Mucosa of descending colon (tissue), 3 donors: Measurements from ENCODE around the gene STAT5A. TPM values are rescaled to one million over a fixed set of nuclear protein-coding genes. Genes with fewer than 3 reads are reported as not detected.

Source experiments
- ATAC-seq: fragments of 200-7000 bp; cut with Tn5 transposase; one replicate; pipeline ENCODE4 v1.9.1; 2020; ENCODE audit warnings: mild to moderate bottlenecking, moderate library complexity
- DNase-seq, 3 donors: peaks; one replicate each; pipeline ENCODE4 v3.0.0-alpha.2; 2020
- H3K36me3 ChIP-seq: fragments of 200-600 bp; one replicate; pipeline ENCODE4 v1.8.0; 2021; ENCODE audit warnings: low read depth, mild to moderate bottlenecking
- H3K4me1 ChIP-seq: fragments of 200-600 bp; one replicate; pipeline ENCODE4 v1.8.0; 2021; ENCODE audit warnings: low read depth, mild to moderate bottlenecking
- H3K4me3 ChIP-seq: fragments of 200-600 bp; one replicate; pipeline ENCODE4 v1.8.0; 2021; ENCODE audit warnings: mild to moderate bottlenecking
- H3K9me3 ChIP-seq: fragments of 200-600 bp; one replicate; pipeline ENCODE4 v1.8.0; 2021; ENCODE audit warnings: mild to moderate bottlenecking
- intact Hi-C, 2 donors: fragments of 100-400 bp; cut with DNase I in 1 of 2; cut with micrococcal nuclease in 1 of 2; formaldehyde crosslinking; loops; one replicate each; pipeline versions ENCODE4 v1.11.0 to v1.11.1; 2022; cut with DNase I, micrococcal nuclease
- total RNA-seq, 3 donors: library from RNA; stranded (reverse); fragmentation: NEBNext Ultra II Directional in 2 of 3; extraction: Animal tissue kit (Norgen Biotek cat#: 25700) in 2 of 3; gene quantifications; one replicate each; pipeline versions ENCODE4 v1.2.1 to v1.2.4, GENCODE V29; 2021 to 2023
- TF ChIP-seq, protein P1 (sequence below): fragments of 200-600 bp; IDR thresholded peaks from one replicate; pipeline ENCODE4 v1.8.0; 2022; ENCODE audit warnings: antibody characterized with exemption, mild to moderate bottlenecking
- donor health status: DM: no; HTN: no; CAD: no; lungs with moderate emphysema.
- donor health status: DM: no; HTN: no; CAD: no.
- donor health status: DM: no; HTN: yes; CAD: no.

The STAT5A gene
- total RNA-seq, 3 donors from 2014 or later, result 26.4 to 53.7 (median 29.7) TPM

DNA sequence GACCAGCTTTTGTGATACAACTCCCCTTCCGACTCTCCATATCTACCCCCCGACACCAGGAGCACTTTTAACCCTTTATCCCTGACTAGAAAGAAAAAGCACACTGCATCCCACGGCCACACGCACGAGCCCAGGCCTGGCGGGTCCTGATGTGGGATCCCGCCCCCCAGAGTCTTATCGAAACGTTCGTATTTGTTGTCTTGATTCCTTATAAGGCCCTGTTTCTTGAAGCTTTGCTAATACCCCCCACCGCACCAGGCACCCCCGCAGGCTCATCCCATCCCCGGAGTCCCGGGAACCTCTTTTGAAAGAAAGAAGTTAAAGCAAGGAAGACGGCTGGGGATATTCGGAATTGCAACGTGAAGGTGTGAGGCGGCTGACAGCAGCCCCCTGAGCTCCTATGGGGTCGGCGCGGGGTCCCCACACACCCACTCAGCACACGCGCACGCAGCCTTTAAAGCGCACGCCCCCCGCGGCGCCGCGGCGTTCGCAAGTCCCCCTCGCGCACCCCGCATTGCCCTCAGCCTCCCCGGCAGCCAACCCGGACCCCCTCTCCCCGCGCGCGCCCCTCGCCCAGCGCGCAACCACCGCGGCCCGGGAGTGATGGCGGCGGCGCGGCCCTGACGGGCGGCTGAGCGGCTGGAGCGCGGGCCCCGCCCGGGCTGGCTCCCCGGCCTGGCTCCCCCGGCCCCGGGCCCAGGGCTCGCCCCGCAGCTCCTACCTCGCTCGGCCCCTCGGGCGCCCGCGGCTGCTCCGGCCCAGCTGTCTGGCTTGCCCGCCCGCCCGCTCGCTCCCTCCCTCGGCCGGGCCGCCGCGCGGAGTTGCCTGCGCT is 12.6 kb upstream of the STAT5A start:
- Histone ChIP-seq H3K4me3 (peak overlapping the region; percentile 83), H3K9me3 (no peaks in the 10 kb centered on the region), H3K36me3 (no peaks in the 10 kb centered on the region), H3K4me1 (peaks cover 14% of the 10 kb centered on the region)
- DNase-seq (peak in 1 of 3 donors; percentile 33), ATAC-seq (peak; percentile 63)
- intact Hi-C loops, result no loop called here
- TF ChIP-seq, protein P1, sequence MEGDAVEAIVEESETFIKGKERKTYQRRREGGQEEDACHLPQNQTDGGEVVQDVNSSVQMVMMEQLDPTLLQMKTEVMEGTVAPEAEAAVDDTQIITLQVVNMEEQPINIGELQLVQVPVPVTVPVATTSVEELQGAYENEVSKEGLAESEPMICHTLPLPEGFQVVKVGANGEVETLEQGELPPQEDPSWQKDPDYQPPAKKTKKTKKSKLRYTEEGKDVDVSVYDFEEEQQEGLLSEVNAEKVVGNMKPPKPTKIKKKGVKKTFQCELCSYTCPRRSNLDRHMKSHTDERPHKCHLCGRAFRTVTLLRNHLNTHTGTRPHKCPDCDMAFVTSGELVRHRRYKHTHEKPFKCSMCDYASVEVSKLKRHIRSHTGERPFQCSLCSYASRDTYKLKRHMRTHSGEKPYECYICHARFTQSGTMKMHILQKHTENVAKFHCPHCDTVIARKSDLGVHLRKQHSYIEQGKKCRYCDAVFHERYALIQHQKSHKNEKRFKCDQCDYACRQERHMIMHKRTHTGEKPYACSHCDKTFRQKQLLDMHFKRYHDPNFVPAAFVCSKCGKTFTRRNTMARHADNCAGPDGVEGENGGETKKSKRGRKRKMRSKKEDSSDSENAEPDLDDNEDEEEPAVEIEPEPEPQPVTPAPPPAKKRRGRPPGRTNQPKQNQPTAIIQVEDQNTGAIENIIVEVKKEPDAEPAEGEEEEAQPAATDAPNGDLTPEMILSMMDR, result no peak

DNA sequence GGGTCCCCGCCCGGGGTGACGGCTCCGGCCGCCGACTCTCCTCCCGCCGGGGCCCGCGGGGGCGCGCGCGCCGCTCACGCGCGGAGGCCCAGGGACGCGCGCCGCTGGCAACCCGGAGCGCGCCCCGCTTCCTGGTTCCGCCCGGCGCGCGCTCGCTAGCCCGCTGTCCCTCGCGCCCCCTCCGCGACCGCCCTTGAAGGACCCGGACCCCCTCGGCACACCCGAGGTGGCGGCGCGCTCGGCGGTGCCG is 12.0 kb upstream of the STAT5A start, which contains the start of gene STAT5B:
Gene STAT5B (minus strand): TSS at position 33 of the 250 bp plus-strand sequence. CDS start 44,264 bp downstream, outside the sequence.
- Histone ChIP-seq H3K36me3 (no peaks in the 10 kb centered on the region), H3K4me3 (peak within 1 kb of the TSS; percentile 83), H3K4me1 (peaks cover 14% of the 10 kb centered on the region), H3K9me3 (no peaks in the 10 kb centered on the region)
- DNase-seq (peak; percentile 72 to 86 (median 84)), ATAC-seq (peak; percentile 95)
- intact Hi-C loops, result no loop called here
- TF ChIP-seq, protein P1, result no peak

DNA sequence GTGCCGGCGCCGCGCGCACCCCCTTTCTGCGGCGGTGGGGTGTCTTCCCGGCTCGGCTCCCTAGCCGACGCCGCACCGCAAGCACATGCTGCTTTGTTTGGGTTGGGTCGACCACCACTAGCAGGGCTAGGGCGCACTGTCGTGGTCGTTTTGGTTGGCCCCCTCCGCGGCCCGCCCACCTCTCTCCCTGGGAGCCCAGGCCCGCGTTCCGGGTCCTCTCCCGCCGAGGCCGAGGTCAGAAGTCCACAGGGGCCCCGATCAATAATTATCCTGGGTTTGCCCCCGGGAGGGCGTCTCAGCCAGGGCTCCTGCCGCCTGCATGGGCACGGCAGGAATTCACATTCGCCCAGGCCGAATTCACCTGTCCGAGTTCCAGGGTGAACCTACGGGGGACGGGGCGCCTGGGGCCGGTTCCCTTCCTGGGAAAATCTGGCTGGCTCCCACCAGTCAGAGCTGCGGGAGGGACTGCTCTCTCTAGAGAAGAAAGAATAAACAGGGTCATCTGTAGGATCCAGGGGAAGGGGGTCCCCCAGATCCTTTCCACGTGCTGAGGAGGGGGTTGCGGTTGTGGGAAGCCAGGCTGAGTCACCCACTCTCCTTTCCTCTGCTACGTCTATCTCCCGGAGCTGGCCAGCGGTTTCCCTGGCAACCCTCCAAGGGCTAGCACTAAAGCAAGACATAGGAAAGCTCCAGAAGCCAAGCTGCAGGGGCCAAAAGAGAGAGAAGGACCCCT is 11.5 kb upstream of the STAT5A start:
- Histone ChIP-seq H3K4me1 (peaks cover 14% of the 10 kb centered on the region), H3K36me3 (no peaks in the 10 kb centered on the region), H3K4me3 (peak overlapping the region; percentile 83), H3K9me3 (no peaks in the 10 kb centered on the region)
- TF ChIP-seq, protein P1, result no peak
- intact Hi-C loops, result no loop called here
- DNase-seq, result peak; percentile 70 to 84 (median 76)
- ATAC-seq, result peak; percentile 38

- DNase-seq, result peak in 1 of 3 donors; percentile 17
- H3K4me3 ChIP-seq, result no peak overlapping the region
- TF ChIP-seq, protein P1, result no peak
- intact Hi-C loops, result no loop called here
- ATAC-seq, result peak; percentile 29
- peaks cover 14% of the 10 kb centered on the region for H3K4me1 ChIP-seq
- H3K36me3 ChIP-seq, result no peaks in the 10 kb centered on the region
- no peaks in the 10 kb centered on the region for H3K9me3 ChIP-seq
Measured at GRCh38 chr17:42277342-42277712, 11.0 kb upstream of the STAT5A start.

GRCh38 chr17:42279776-42280630 is 8.3 kb upstream of the STAT5A start:
- peaks cover 3% of the 10 kb centered on the region for H3K4me1 ChIP-seq
- ATAC-seq (no peak), DNase-seq (no peak)
- no peaks in the 10 kb centered on the region for H3K9me3 ChIP-seq
- intact Hi-C loops, result no loop called here
- no peaks in the 10 kb centered on the region for H3K36me3 ChIP-seq
- TF ChIP-seq, protein P1, result no peak
- H3K4me3 ChIP-seq, result no peak overlapping the region
